ENCODE results near the gene USP22.

GRCh38 chr17:21089145-21089544, 46.3 kb upstream of the USP22 start:
- TF ChIP-seq POLR2AphosphoS5 (IDR thresholded peaks at IDR 0.05; ENCODE audit: low read depth, low read length): no peak
- TF ChIP-seq POLR2A (IDR thresholded peaks at IDR 0.05; ENCODE audit: low read depth, low read length): no peak
- no peak for TF ChIP-seq TAF1 (IDR thresholded peaks at IDR 0.05; ENCODE audit: borderline replicate concordance, low read depth, low read length)

All from GM12892 (cell line).